Measurements from ENCODE around the gene UFC1.

UFC1 gene

DNA sequence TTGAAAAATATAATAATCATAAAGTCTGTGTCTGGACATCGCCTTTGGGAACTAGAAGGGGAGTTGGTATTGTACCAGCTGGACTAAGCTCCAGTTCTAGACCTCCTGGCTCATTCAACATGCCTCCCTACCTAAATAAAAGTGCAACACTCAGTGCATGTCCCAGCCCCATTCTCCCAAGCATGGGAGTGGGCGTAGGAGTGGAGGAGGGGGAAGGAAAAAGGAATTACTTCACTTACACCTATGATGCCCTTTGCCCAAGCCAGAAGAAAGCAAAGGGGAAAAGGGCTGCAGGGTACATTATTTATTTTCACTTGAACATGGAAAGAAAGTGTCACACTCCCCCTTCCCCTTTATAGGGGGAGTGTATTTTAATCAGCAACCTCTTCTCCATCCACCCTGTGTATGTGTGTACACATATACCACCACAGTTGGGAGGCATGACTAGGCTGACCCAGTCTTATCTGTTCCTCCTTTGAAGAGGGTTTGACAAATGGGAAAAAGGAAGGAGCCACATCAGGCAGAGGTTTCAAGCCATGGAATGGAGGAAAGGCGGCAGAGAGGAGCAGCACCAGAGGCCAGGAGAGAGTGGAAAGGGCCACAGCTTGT, 32.6 kb upstream of the UFC1 start:
- Histone ChIP-seq H3K4me3 (ENCODE audit: extremely low read depth, insufficient read depth, low read length, poor library complexity, severe bottlenecking) (no peak overlapping the region), H3K27ac (ENCODE audit: low read depth, low read length, severe bottlenecking) (no peak overlapping the region), H3K4me1 (ENCODE audit: control insufficient read depth, insufficient read depth, low read length, poor library complexity, severe bottlenecking) (peaks cover 15% of the 10 kb centered on the region), H3K9me3 (ENCODE audit: control insufficient read depth, low read length) (no peaks in the 10 kb centered on the region), H3K36me3 (ENCODE audit: control insufficient read depth, insufficient read depth, low read length) (peaks cover 73% of the 10 kb centered on the region)
- 100% methylated on average over 1 of the region's 3 CpGs; no CpG with 5 or more reads in 1 of the 2 experiments for WGBS, 2 experiments (ENCODE audit: insufficient coverage in 2 of 2)

DNA sequence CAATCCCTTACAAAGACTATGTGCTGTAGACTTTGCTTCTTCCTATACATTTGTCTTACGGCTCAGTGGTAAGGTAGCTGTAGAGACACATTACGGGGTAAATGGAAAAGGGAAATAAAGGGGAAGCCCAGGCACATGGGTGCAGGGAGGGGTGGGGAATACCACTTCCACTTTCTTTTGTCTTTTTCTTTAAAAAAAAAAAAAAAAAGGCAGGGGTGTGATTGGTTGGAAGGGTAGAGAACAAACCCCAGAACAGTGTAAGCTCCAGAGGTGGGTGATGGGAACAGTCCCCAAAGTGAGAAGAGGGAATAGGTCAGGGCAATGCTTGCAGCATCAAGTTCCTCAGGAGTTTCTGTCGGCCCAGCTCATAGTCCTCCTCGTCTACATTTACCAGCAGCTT, 31.9 kb upstream of the UFC1 start:
- 94 to 100% methylated on average over 2 of the region's 4 CpGs for WGBS, 2 experiments (ENCODE audit: insufficient coverage in 2 of 2)
- Histone ChIP-seq H3K4me1 (ENCODE audit: control insufficient read depth, insufficient read depth, low read length, poor library complexity, severe bottlenecking) (peaks cover 15% of the 10 kb centered on the region), H3K9me3 (ENCODE audit: control insufficient read depth, low read length) (no peaks in the 10 kb centered on the region), H3K36me3 (ENCODE audit: control insufficient read depth, insufficient read depth, low read length) (peaks cover 76% of the 10 kb centered on the region), H3K27ac (ENCODE audit: low read depth, low read length, severe bottlenecking) (no peak overlapping the region), H3K4me3 (ENCODE audit: extremely low read depth, insufficient read depth, low read length, poor library complexity, severe bottlenecking) (no peak overlapping the region)

DNA sequence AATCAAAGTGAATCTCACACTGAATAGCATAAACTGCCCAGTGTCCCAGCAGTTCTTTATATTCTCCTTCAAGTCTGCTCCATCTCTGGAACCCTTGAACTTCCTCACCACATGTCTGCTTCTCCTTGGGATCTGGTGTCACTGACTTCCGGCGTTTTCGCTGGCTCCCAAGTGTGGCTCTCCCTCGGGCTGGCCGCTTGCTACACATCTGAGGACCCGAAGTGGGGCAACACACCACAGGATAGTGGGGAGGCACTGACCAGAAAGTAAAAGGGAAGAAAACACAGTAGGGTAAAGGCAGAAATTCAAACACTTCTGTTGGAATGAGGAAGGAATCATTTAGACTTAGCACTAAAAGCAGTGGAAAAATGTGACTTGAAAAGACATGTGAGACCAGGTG, 30.8 kb upstream of the UFC1 start:
- no peaks in the 10 kb centered on the region for H3K9me3 ChIP-seq (ENCODE audit: control insufficient read depth, low read length)
- WGBS, 2 experiments (ENCODE audit: insufficient coverage in 2 of 2), result 93 to 100% methylated on average over 3 to 5 of the region's 6 CpGs

DNA sequence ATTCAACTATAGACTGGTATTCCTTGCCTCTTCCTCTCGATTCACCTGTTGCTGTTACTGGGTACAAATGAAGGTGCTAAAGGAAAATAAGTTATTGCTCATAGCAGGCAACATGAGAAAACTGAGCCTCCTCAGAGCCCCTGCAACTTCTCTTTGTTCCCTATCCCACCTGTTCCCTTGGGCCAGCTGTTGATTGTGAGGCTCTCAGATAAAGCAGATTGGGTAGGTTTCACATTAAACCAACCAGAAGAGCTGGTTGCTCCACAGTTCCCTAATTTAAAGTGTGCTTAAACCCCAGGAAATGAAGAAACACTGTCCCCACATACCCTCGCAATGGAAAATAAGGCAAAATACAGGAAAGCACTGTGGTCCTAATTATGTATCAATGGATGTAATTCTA, 26.1 kb upstream of the UFC1 start:
- Histone ChIP-seq H3K9me3 (ENCODE audit: control insufficient read depth, low read length) (no peaks in the 10 kb centered on the region), H3K36me3 (ENCODE audit: control insufficient read depth, insufficient read depth, low read length) (peaks cover 76% of the 10 kb centered on the region), H3K4me1 (ENCODE audit: control insufficient read depth, insufficient read depth, low read length, poor library complexity, severe bottlenecking) (no peaks in the 10 kb centered on the region), H3K27ac (ENCODE audit: low read depth, low read length, severe bottlenecking) (no peak overlapping the region), H3K4me3 (ENCODE audit: extremely low read depth, insufficient read depth, low read length, poor library complexity, severe bottlenecking) (no peak overlapping the region)
- 100% methylated on average over 1 of the region's 2 CpGs; no CpG with 5 or more reads in 1 of the 2 experiments for WGBS, 2 experiments (ENCODE audit: insufficient coverage in 2 of 2)

More for the DNA sequence above, 30.8 kb upstream of the UFC1 start:
- Histone ChIP-seq H3K4me3 (ENCODE audit: extremely low read depth, insufficient read depth, low read length, poor library complexity, severe bottlenecking) (no peak overlapping the region), H3K27ac (ENCODE audit: low read depth, low read length, severe bottlenecking) (no peak overlapping the region), H3K36me3 (ENCODE audit: control insufficient read depth, insufficient read depth, low read length) (peaks cover 87% of the 10 kb centered on the region), H3K4me1 (ENCODE audit: control insufficient read depth, insufficient read depth, low read length, poor library complexity, severe bottlenecking) (peaks cover 15% of the 10 kb centered on the region)

DNA sequence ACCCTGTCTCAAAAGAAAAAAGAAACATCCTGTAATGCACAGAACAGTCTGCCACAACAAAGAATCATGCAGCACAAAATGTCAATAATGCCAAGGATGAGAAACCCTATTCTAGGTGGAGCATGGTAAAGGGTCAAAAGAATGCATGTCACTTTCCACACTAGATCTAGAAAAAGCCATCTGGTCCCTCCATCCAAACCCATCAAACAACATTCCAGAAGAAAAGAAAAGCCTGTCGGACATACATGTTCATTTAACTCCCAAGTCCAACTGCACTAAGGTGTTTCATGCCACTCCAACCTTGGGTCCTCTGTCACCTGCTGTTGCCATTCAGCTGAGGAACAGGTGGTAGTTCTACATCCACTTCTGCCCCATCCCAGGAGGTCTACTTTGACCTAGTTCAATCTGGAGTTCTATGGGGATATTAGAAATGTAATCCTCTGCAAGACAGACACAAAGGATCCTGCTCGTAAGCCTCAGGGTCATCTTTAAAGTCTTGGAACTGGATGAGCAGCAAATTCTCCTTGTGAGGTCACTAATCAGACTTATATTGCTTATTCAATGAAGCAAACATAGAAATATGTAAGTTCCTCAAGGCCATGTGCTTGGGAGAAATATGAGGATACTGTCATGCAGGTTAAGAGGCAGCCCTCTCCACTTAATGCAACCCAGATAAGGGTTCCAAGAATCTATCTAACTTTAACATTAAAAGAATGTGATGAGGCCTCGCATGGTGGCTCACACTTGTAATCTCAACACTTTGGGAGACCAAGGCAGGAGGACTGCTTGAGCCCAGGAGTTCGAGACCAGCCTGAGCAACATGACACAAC, 25.0 kb upstream of the UFC1 start:
- 90 to 100% methylated on average over 3 of the region's 4 CpGs for WGBS, 2 experiments (ENCODE audit: insufficient coverage in 2 of 2)
- no peaks in the 10 kb centered on the region for H3K9me3 ChIP-seq (ENCODE audit: control insufficient read depth, low read length)
- no peak overlapping the region for H3K27ac ChIP-seq (ENCODE audit: low read depth, low read length, severe bottlenecking)
- peaks cover 65% of the 10 kb centered on the region for H3K36me3 ChIP-seq (ENCODE audit: control insufficient read depth, insufficient read depth, low read length)
- no peak overlapping the region for H3K4me3 ChIP-seq (ENCODE audit: extremely low read depth, insufficient read depth, low read length, poor library complexity, severe bottlenecking)
- no peaks in the 10 kb centered on the region for H3K4me1 ChIP-seq (ENCODE audit: control insufficient read depth, insufficient read depth, low read length, poor library complexity, severe bottlenecking)

DNA sequence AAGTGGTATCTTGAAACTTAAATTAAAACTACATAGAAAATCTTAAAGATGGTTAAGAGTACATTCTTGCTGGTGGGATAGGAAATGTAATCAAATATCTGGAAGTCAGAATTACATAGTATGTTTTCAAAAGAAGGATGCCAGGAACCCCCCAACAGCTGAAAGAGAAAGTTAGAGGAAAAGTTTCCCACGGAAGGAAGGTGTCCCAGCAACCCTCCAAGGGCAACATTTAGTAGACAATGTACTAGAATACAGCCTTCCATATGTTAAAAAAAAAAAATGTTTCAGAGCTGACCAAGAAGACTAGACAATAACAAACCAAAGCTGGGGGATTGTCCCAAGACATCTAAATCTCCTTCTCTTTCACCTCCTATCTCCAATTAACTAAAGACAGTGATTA, 23.5 kb upstream of the UFC1 start:
- Histone ChIP-seq H3K9me3 (ENCODE audit: control insufficient read depth, low read length) (no peaks in the 10 kb centered on the region), H3K27ac (ENCODE audit: low read depth, low read length, severe bottlenecking) (no peak overlapping the region), H3K36me3 (ENCODE audit: control insufficient read depth, insufficient read depth, low read length) (peaks cover 56% of the 10 kb centered on the region), H3K4me1 (ENCODE audit: control insufficient read depth, insufficient read depth, low read length, poor library complexity, severe bottlenecking) (no peaks in the 10 kb centered on the region), H3K4me3 (ENCODE audit: extremely low read depth, insufficient read depth, low read length, poor library complexity, severe bottlenecking) (peak overlapping the region; percentile 94)
- no CpG with 5 or more reads among the region's 1 CpG for WGBS, 2 experiments (ENCODE audit: insufficient coverage in 2 of 2)

DNA sequence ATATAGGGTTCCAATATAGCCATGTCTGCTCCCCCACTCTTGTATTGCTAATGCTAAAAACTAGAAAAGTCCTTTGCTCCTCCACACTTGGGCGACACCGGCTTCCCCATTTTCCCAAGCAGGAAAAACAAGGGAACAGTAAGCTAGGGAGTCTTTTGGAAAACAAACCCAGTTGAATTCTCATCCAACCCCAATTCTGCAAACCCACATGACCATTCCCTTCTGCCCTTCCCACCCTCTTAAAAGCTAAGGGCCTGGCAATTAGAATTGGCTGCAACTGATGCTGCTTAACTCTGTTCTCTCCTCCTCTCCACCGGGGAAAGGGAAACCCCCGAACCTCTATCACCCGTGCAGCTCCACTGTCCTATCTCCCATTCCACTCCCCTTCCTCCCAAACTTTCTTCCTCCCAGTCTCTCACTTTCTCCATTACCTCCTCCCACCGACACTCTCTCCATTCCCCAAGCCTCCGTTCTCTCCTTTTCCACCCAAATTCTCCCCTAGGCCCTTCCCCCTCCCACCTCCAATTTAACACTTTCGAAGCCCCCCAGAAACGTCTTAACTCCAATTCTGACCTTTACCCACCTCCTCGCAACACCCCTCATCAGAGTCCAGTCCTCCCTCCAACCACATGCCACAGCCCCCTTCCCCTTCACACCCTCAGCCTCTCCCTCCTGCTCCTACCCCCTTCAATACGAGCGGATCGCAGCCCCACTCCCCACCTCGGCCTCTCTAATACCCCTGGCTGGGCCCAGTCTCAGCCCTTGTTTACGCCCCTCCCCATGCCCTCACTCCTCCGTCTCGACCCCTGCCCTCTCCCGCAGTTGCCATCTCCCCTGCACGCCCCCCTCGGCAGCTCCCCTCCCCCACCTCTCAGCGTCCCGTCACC, 22.0 kb upstream of the UFC1 start:
- Histone ChIP-seq H3K4me1 (ENCODE audit: control insufficient read depth, insufficient read depth, low read length, poor library complexity, severe bottlenecking) (no peaks in the 10 kb centered on the region), H3K27ac (ENCODE audit: low read depth, low read length, severe bottlenecking) (peak overlapping the region; percentile 99), H3K9me3 (ENCODE audit: control insufficient read depth, low read length) (no peaks in the 10 kb centered on the region), H3K4me3 (ENCODE audit: extremely low read depth, insufficient read depth, low read length, poor library complexity, severe bottlenecking) (peak overlapping the region; percentile 94), H3K36me3 (ENCODE audit: control insufficient read depth, insufficient read depth, low read length) (peaks cover 47% of the 10 kb centered on the region)
- WGBS, 2 experiments (ENCODE audit: insufficient coverage in 2 of 2), result 1% methylated on average over 12 to 20 of the region's 22 CpGs

DNA sequence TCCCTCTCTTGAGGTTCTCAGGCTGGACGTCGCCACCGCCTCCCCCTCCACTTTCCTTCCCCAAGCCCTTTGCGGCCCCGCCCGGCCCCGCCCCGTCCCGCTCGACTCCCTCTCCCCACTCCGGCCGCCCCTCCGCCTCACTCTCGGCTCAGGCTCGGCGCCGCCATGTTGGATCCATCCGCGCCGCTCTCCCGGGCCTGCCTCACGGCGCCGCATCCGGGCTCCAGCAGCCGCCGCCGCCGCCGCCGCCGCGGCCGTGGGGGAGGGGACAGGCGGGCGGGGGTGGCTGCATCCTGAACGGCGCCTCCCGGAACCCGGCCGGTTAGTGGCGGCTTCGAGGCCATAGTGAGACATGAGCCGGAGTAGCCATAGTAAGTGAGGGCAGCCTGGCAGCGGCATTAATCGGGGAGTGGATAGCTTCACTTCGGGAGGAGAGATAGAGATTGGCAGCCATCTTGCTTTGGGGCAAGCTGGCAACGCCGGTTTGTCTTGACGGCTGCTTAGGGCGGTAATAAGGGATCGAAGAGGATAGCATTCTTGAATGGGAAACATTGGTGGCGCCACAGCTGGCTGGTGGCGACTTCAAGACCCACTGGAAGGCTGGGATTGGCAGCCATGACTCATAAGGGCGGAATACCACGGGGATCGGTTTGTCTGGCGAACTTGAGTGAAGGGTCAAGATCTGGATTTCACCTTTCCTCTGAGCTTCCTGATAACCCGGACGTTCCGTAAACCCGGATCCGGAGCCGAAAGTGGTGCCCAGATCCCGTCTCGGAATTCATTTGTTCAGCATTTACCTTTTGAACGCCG, 21.2 kb upstream of the UFC1 start, which contains the start of gene DEDD:
Gene DEDD, minus strand, starts transcription at position 258 of the 810 bp plus-strand sequence. CDS start 8,205 bp downstream, outside the sequence.
- peak within 1 kb of the TSS; percentile 99 for H3K27ac ChIP-seq (ENCODE audit: low read depth, low read length, severe bottlenecking)
- WGBS, 2 experiments (ENCODE audit: insufficient coverage in 2 of 2), result 0% methylated on average over 44 to 49 of the region's 68 CpGs
- no peaks in the 10 kb centered on the region for H3K9me3 ChIP-seq (ENCODE audit: control insufficient read depth, low read length)
- peaks cover 3% of the 10 kb centered on the region for H3K4me1 ChIP-seq (ENCODE audit: control insufficient read depth, insufficient read depth, low read length, poor library complexity, severe bottlenecking)
- peak within 1 kb of the TSS; percentile 94 for H3K4me3 ChIP-seq (ENCODE audit: extremely low read depth, insufficient read depth, low read length, poor library complexity, severe bottlenecking)
- H3K36me3 ChIP-seq (ENCODE audit: control insufficient read depth, insufficient read depth, low read length), result peaks cover 38% of the 10 kb centered on the region

DNA sequence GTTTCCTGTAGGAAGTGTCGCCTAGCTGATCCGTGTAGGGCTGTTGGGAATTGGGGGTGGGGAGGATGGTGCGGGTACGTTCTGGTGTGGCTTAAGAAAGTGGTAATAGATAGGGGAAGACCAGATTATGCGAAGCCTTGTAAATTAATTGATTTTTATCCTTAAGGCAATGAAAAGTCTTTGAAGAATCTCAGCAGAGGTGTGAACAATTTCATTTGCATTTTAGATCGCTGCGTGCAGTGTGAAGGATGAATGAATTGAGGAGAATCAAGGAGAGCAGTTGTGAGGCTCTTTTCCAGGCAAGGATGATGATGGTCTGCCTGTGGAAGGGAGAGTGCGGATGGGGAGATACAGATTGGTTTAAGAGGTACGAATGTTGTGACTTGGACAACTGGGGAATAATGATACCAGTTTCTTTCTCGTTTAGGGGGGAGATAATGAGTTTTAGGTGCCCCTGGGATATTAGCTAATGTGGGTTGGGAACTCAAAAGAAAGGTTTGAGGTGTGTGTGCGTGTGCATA, 20.5 kb upstream of the UFC1 start:
- no peaks in the 10 kb centered on the region for H3K9me3 ChIP-seq (ENCODE audit: control insufficient read depth, low read length)
- 1% methylated on average over 9 to 11 of the region's 11 CpGs for WGBS, 2 experiments (ENCODE audit: insufficient coverage in 2 of 2)
- peaks cover 32% of the 10 kb centered on the region for H3K36me3 ChIP-seq (ENCODE audit: control insufficient read depth, insufficient read depth, low read length)

More for the DNA sequence above, 20.5 kb upstream of the UFC1 start:
- Histone ChIP-seq H3K27ac (ENCODE audit: low read depth, low read length, severe bottlenecking) (peak overlapping the region; percentile 99), H3K4me3 (ENCODE audit: extremely low read depth, insufficient read depth, low read length, poor library complexity, severe bottlenecking) (peak overlapping the region; percentile 94), H3K4me1 (ENCODE audit: control insufficient read depth, insufficient read depth, low read length, poor library complexity, severe bottlenecking) (peaks cover 9% of the 10 kb centered on the region)

Measured in mesodermal cell (in vitro differentiated cells).